IgD-negative memory B cell (primary cell): ENCODE results near the gene DHX34. TPM values are rescaled to one million over a fixed set of nuclear protein-coding genes. Genes with fewer than 3 reads are reported as not detected.
"Not testable (repeated sequence)": the region's sequence is repeated elsewhere in the genome, so short reads cannot be mapped to it uniquely, and the experiment has no call there.

Source experiments
- H3K27ac Mint-ChIP-seq, 3 donors: one replicate each; pipeline ENCODE4 v1.8.0; 2020 to 2022; ENCODE audit warnings: mild to moderate bottlenecking in 3 of 3, mixed read lengths in 3 of 3, moderate library complexity in 1 of 3
- H3K27me3 Mint-ChIP-seq: one replicate; pipeline ENCODE4 v1.8.0; 2021; ENCODE audit warnings: mixed read lengths
- H3K36me3 Mint-ChIP-seq: one replicate; pipeline ENCODE4 v1.8.0; 2020; ENCODE audit warnings: mild to moderate bottlenecking, mixed read lengths
- H3K4me1 Mint-ChIP-seq, 3 donors: one replicate each; pipeline ENCODE4 v1.8.0; 2020 to 2022; ENCODE audit warnings: mixed read lengths in 3 of 3, mild to moderate bottlenecking in 1 of 3
- H3K4me3 Mint-ChIP-seq, 4 donors: one replicate each; pipeline ENCODE4 v1.8.0; 2020 to 2022; ENCODE audit warnings: mild to moderate bottlenecking in 4 of 4, mixed read lengths in 4 of 4, moderate library complexity in 3 of 4
- H3K9me3 Mint-ChIP-seq, 3 donors: one replicate each; pipeline ENCODE4 v1.8.0; 2020 to 2021; ENCODE audit warnings: mixed read lengths in 3 of 3, mild to moderate bottlenecking in 1 of 3
- polyA plus RNA-seq: library from polyadenylated mRNA; unstranded; fragments of 300-500 nt; fragmentation: Illumina TruSeq; gene quantifications from one replicate; pipeline ENCODE4 v1.2.3, GENCODE V29; 2021

Gene DHX34
- polyA plus RNA-seq, 1 donor from 2014 or later = 13.3 TPM

GRCh38 chr19:47340477-47341208 is 8.5 kb upstream of the DHX34 start:
- no peak overlapping the region for H3K4me3 Mint-ChIP-seq
- peaks cover 3% of the 10 kb centered on the region for H3K36me3 Mint-ChIP-seq
- no peaks in the 10 kb centered on the region for H3K9me3 Mint-ChIP-seq
- peak overlapping the region in 1 of 3 donors; percentile 57 for H3K27ac Mint-ChIP-seq
- peaks cover 6% of the 10 kb centered on the region for H3K27me3 Mint-ChIP-seq
- peaks cover 0 to 8% (median 5%) of the 10 kb centered on the region in 3 donors for H3K4me1 Mint-ChIP-seq

- H3K4me1 Mint-ChIP-seq = peaks cover 0 to under 1% (median under 1%) of the 10 kb centered on the region in 3 donors
- no peaks in the 10 kb centered on the region for H3K9me3 Mint-ChIP-seq
- H3K27me3 Mint-ChIP-seq = peaks cover 6% of the 10 kb centered on the region
- no peak overlapping the region for H3K27ac Mint-ChIP-seq
- H3K4me3 Mint-ChIP-seq = no peak overlapping the region
- H3K36me3 Mint-ChIP-seq = peaks cover 2% of the 10 kb centered on the region
These were observed 7.4 kb upstream of the DHX34 start for GRCh38 chr19:47341734-47342133.

GRCh38 chr19:47343194-47343802 is 5.8 kb upstream of the DHX34 start:
- Mint-ChIP-seq H3K27me3 (peaks cover 9% of the 10 kb centered on the region), H3K4me1 (peaks cover 0 to 4% (median 1%) of the 10 kb centered on the region in 3 donors), H3K27ac (no peak overlapping the region), H3K4me3 (no peak overlapping the region), H3K9me3 (no peaks in the 10 kb centered on the region), H3K36me3 (peaks cover 2% of the 10 kb centered on the region)

- Mint-ChIP-seq H3K27ac (no peak overlapping the region), H3K27me3 (peaks cover 9% of the 10 kb centered on the region), H3K9me3 (no peaks in the 10 kb centered on the region), H3K4me3 (no peak overlapping the region), H3K4me1 (peaks cover 5 to 9% (median 5%) of the 10 kb centered on the region in 3 donors), H3K36me3 (peaks cover 2% of the 10 kb centered on the region)
These were observed 4.7 kb upstream of the DHX34 start for GRCh38 chr19:47344425-47344824.

- H3K27me3 Mint-ChIP-seq, H3K36me3 Mint-ChIP-seq, H3K9me3 Mint-ChIP-seq, H3K4me3 Mint-ChIP-seq, H3K27ac Mint-ChIP-seq: not testable (repeated sequence)
- H3K4me1 Mint-ChIP-seq = peaks cover 12 to 21% (median 16%) of the 10 kb centered on the region in 3 donors
These were observed 3.1 kb upstream of the DHX34 start for GRCh38 chr19:47346024-47346423.

GRCh38 chr19:47350630-47351029 is 1.5 kb downstream of the DHX34 start:
- H3K4me1 Mint-ChIP-seq = peaks cover 20 to 25% (median 20%) of the 10 kb centered on the region in 3 donors
- H3K9me3 Mint-ChIP-seq = no peaks in the 10 kb centered on the region
- peak overlapping the region in 2 of 3 donors; percentile 14 to 86 for H3K27ac Mint-ChIP-seq
- peaks cover 8% of the 10 kb centered on the region for H3K36me3 Mint-ChIP-seq
- peak overlapping the region; percentile 53 to 85 (median 72) for H3K4me3 Mint-ChIP-seq
- H3K27me3 Mint-ChIP-seq = peaks cover 3% of the 10 kb centered on the region

GRCh38 chr19:47351548-47351947 is 2.4 kb downstream of the DHX34 start:
- Mint-ChIP-seq H3K27me3 (peaks cover 3% of the 10 kb centered on the region), H3K36me3 (peaks cover 11% of the 10 kb centered on the region), H3K27ac (peak overlapping the region in 1 of 3 donors; percentile 83), H3K4me1 (peaks cover 20 to 25% (median 20%) of the 10 kb centered on the region in 3 donors), H3K4me3 (peak overlapping the region in 3 of 4 donors; percentile 45 to 85 (median 72)), H3K9me3 (no peaks in the 10 kb centered on the region)

GRCh38 chr19:47352095-47352494 is 3.0 kb downstream of the DHX34 start:
- Mint-ChIP-seq H3K9me3 (no peaks in the 10 kb centered on the region), H3K36me3 (peaks cover 11% of the 10 kb centered on the region), H3K4me1 (peaks cover 20 to 23% (median 20%) of the 10 kb centered on the region in 3 donors), H3K4me3 (peak overlapping the region in 1 of 4 donors; percentile 85), H3K27me3 (peaks cover 3% of the 10 kb centered on the region), H3K27ac (no peak overlapping the region)

GRCh38 chr19:47353307-47353712 is 4.2 kb downstream of the DHX34 start:
- H3K4me3 Mint-ChIP-seq = peak overlapping the region in 1 of 4 donors; percentile 38
- H3K36me3 Mint-ChIP-seq = peaks cover 11% of the 10 kb centered on the region
- no peaks in the 10 kb centered on the region for H3K9me3 Mint-ChIP-seq
- H3K27me3 Mint-ChIP-seq = no peaks in the 10 kb centered on the region
- H3K27ac Mint-ChIP-seq = no peak overlapping the region
- H3K4me1 Mint-ChIP-seq = peaks cover 19 to 21% (median 20%) of the 10 kb centered on the region in 3 donors

- peaks cover 19% of the 10 kb centered on the region for H3K36me3 Mint-ChIP-seq
- H3K27me3 Mint-ChIP-seq = no peaks in the 10 kb centered on the region
- H3K27ac Mint-ChIP-seq = no peak overlapping the region
- H3K9me3 Mint-ChIP-seq = no peaks in the 10 kb centered on the region
- H3K4me1 Mint-ChIP-seq = peaks cover 0 to 4% (median 3%) of the 10 kb centered on the region in 3 donors
- no peak overlapping the region for H3K4me3 Mint-ChIP-seq
These were observed 7.8 kb downstream of the DHX34 start for GRCh38 chr19:47356900-47357299.

- no peaks in the 10 kb centered on the region for H3K9me3 Mint-ChIP-seq
- H3K36me3 Mint-ChIP-seq = peaks cover 13% of the 10 kb centered on the region
- no peak overlapping the region for H3K4me3 Mint-ChIP-seq
- H3K27me3 Mint-ChIP-seq = no peaks in the 10 kb centered on the region
- H3K4me1 Mint-ChIP-seq = peaks cover 0 to 2% (median 0%) of the 10 kb centered on the region in 3 donors
- no peak overlapping the region for H3K27ac Mint-ChIP-seq
These were observed 8.9 kb downstream of the DHX34 start for GRCh38 chr19:47357788-47358680.

- H3K9me3 Mint-ChIP-seq = no peaks in the 10 kb centered on the region
- no peaks in the 10 kb centered on the region for H3K27me3 Mint-ChIP-seq
- H3K4me3 Mint-ChIP-seq = peak overlapping the region in 1 of 4 donors; percentile 47
- peak overlapping the region in 1 of 3 donors; percentile 43 for H3K27ac Mint-ChIP-seq
- peaks cover 0 to 2% (median 0%) of the 10 kb centered on the region in 3 donors for H3K4me1 Mint-ChIP-seq
- peaks cover 13% of the 10 kb centered on the region for H3K36me3 Mint-ChIP-seq
These were observed 9.8 kb downstream of the DHX34 start for GRCh38 chr19:47358936-47359335.

GRCh38 chr19:47362321-47362720 is 13.2 kb downstream of the DHX34 start:
- H3K27me3 Mint-ChIP-seq = no peaks in the 10 kb centered on the region
- H3K9me3 Mint-ChIP-seq = no peaks in the 10 kb centered on the region
- no peak overlapping the region for H3K27ac Mint-ChIP-seq
- no peak overlapping the region for H3K4me3 Mint-ChIP-seq
- peaks cover 0 to 2% (median 0%) of the 10 kb centered on the region in 3 donors for H3K4me1 Mint-ChIP-seq
- H3K36me3 Mint-ChIP-seq = peaks cover 11% of the 10 kb centered on the region

GRCh38 chr19:47363758-47364531 is 14.8 kb downstream of the DHX34 start:
- Mint-ChIP-seq H3K4me1 (peaks cover 0 to 2% (median 0%) of the 10 kb centered on the region in 3 donors), H3K36me3 (peaks cover 9% of the 10 kb centered on the region), H3K4me3 (no peak overlapping the region), H3K9me3 (no peaks in the 10 kb centered on the region), H3K27me3 (no peaks in the 10 kb centered on the region), H3K27ac (no peak overlapping the region)
